HL-60 (cell line): ENCODE results near the gene PCTP.

Experiments used
- DNase-seq, 2 experiments: peaks; one replicate each; pipeline ENCODE4 v3.0.0-alpha.2; 2010 to 2020; ENCODE audit warnings: low read depth in 1 of 2, low spot score in 1 of 2
- H3K27ac ChIP-seq: fragments of 250-450 bp; sonication (Bioruptor Pico); replicated peaks from 2 replicates; pipeline ENCODE4 v1.5.1; 2020; ENCODE audit warnings: mild to moderate bottlenecking, moderate library complexity
- H3K27me3 ChIP-seq: fragments of 250-450 bp; sonication (Bioruptor Pico); 2 replicates; pipeline ENCODE4 v1.5.1; 2021; ENCODE audit warnings: mild to moderate bottlenecking, moderate library complexity; ENCODE audit not compliant: insufficient read depth, poor library complexity, severe bottlenecking
- H3K4me3 ChIP-seq: replicated peaks from 2 replicates; pipeline ENCODE4 v1.5.1; 2011; ENCODE audit warnings: mild to moderate bottlenecking, control low read depth, low read length; ENCODE audit not compliant: insufficient read depth
- CTCF ChIP-seq: IDR thresholded peaks from one replicate; pipeline ENCODE4 v1.5.1; 2011; ENCODE audit warnings: low read length, control low read depth, inconsistent platforms; ENCODE audit not compliant: insufficient read depth
- GABPA ChIP-seq: IDR thresholded peaks from 2 replicates; pipeline ENCODE4 v1.6.1; 2012; ENCODE audit warnings: low read depth
- POLR2AphosphoS5 ChIP-seq: IDR thresholded peaks from 2 replicates; pipeline ENCODE4 v1.6.1; 2012; ENCODE audit warnings: low read depth
- REST ChIP-seq: IDR thresholded peaks from 2 replicates; pipeline ENCODE4 v1.6.1; 2012; ENCODE audit warnings: low read depth; ENCODE audit not compliant: insufficient replicate concordance
- SPI1 ChIP-seq: IDR thresholded peaks from 2 replicates; pipeline ENCODE4 v1.6.1; 2012; ENCODE audit warnings: low read depth, mild to moderate bottlenecking, borderline replicate concordance

The PCTP gene

DNA sequence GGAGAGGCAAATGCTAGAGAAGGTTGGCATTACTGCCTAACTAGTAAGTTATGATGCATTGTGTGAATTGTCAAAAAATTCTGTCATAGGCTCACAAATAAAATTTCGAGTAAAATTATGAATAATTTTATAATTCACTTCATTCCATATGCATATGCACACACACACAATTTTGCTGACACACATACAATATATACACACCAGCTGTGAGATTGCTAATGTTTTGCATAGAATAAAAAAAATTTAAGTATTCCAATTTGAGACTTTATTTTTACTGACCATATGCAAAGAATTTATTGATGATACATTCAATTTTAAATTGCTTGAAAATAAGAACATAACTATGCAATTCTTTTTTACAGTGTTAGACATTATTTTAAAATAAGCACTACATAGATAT is 21.4 kb upstream of the PCTP start:
- DNase-seq: no peak
- no peak overlapping the region for H3K4me3 ChIP-seq
- H3K27me3 ChIP-seq: peaks cover 7% of the 10 kb centered on the region
- TF ChIP-seq CTCF (no peak), POLR2AphosphoS5 (no peak), REST (no peak)
- no peak overlapping the region for H3K27ac ChIP-seq

GRCh38 chr17:55730380-55730779 is 20.5 kb upstream of the PCTP start:
- TF ChIP-seq SPI1 (no peak), REST (no peak)
- Histone ChIP-seq H3K27me3 (peaks cover 2% of the 10 kb centered on the region), H3K27ac (no peak overlapping the region), H3K4me3 (no peak overlapping the region)
- DNase-seq: no peak

DNA sequence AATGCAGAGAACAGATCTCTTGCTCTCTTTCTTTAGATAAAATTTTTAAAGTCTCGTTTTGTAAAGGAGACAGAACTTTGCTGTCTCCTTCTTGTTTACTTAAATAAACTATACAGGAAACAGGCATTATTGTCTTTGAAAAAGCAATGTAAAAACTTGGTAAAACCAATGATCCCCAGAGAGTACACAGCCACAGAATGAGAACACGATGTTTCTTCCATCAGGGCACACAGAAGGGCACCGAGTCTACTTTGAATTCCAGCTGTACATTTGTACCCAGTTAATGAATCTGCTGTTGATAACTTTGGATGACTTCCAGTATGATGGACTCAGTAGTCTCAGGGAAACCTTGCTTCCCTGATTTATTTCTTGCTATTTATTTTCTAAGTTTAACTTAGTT is 20.0 kb upstream of the PCTP start:
- H3K27me3 ChIP-seq: no peaks in the 10 kb centered on the region
- H3K27ac ChIP-seq: no peak overlapping the region
- H3K4me3 ChIP-seq: no peak overlapping the region
- TF ChIP-seq SPI1: no peak
- TF ChIP-seq POLR2AphosphoS5: no peak
- no peak for TF ChIP-seq CTCF
- DNase-seq: no peak

DNA sequence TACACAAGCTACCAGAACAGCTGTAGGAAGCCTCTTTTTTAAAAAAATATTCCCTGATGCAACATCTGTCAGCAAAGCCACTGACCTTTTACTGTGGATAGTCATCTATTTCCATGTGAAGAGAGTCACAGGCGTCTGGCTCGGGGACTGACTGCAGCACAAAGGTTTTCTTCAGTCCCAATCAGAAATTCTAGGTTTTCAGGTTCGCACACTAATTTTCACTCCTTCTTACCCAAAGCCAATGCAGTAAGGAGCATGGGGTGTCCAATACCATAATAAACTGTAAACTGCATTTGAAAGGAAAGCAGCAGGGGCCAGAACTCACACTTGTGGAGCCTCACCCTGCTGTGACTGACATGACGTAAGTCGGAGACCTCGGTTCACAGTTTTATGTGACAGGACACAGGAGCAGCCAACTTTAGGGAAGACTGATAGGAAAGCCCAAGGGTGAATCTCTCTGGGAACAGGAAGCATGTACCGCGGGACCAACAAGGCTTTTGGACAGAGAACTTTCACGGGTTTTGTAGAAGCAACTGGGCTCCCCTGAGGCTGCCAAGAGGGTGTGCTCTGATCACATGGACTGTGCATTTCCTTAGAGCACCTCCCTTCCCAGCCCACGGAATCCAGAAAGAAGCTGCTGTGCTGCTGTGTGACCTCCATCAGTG is 19.1 kb upstream of the PCTP start:
- no peak for TF ChIP-seq POLR2AphosphoS5
- TF ChIP-seq SPI1: no peak
- TF ChIP-seq GABPA: no peak
- TF ChIP-seq CTCF: no peak
- TF ChIP-seq REST: no peak
- no peak overlapping the region for H3K27ac ChIP-seq
- no peak overlapping the region for H3K4me3 ChIP-seq
- H3K27me3 ChIP-seq: no peaks in the 10 kb centered on the region
- no peak for DNase-seq
